Measurements from ENCODE around the gene RNF152.
"Not testable (repeated sequence)": the region's sequence is repeated elsewhere in the genome, so short reads cannot be mapped to it uniquely, and the experiment has no call there.

The RNF152 gene

GRCh38 chr18:61784834-61785233, 108.0 kb downstream of the RNF152 start:
- no peak for TF ChIP-seq CTCF (IDR thresholded peaks at IDR 0.05)
- no peak overlapping the region for H3K4me3 ChIP-seq
- no peak overlapping the region for H3K27ac ChIP-seq
- intact Hi-C loops (cut with DNase I; ENCODE audit: low total_unique reads): no loop called here
- no peaks in the 10 kb centered on the region for H3K36me3 ChIP-seq
- DNase-seq: no peak
- H3K4me1 ChIP-seq: no peaks in the 10 kb centered on the region
- H3K27me3 ChIP-seq: no peaks in the 10 kb centered on the region
- peaks cover 0 to 11% (median 0%) of the 10 kb centered on the region in 3 donors for H3K9me3 ChIP-seq

- DNase-seq: no peak
- intact Hi-C loops (cut with DNase I; ENCODE audit: low total_unique reads): no loop called here
- no peak for TF ChIP-seq CTCF (IDR thresholded peaks at IDR 0.05)
- no peaks in the 10 kb centered on the region for H3K27me3 ChIP-seq
- H3K4me3 ChIP-seq: no peak overlapping the region
- H3K36me3 ChIP-seq: no peaks in the 10 kb centered on the region
- H3K4me1 ChIP-seq: no peaks in the 10 kb centered on the region
- peaks cover 0 to 1% (median 0%) of the 10 kb centered on the region in 3 donors for H3K9me3 ChIP-seq
- H3K27ac ChIP-seq: no peak overlapping the region
These were observed 110.3 kb downstream of the RNF152 start for GRCh38 chr18:61782545-61782944.

GRCh38 chr18:61776201-61776600, 116.6 kb downstream of the RNF152 start:
- DNase-seq; intact Hi-C loops (cut with DNase I; ENCODE audit: low total_unique reads): not testable (repeated sequence)

GRCh38 chr18:61774846-61775245, 118.0 kb downstream of the RNF152 start:
- Histone ChIP-seq H3K4me3 (no peak overlapping the region), H3K27ac (no peak overlapping the region), H3K36me3 (no peaks in the 10 kb centered on the region), H3K27me3 (no peaks in the 10 kb centered on the region), H3K4me1 (peaks cover 0 to 10% (median 3%) of the 10 kb centered on the region in 4 donors), H3K9me3 (no peaks in the 10 kb centered on the region)
- no peak for TF ChIP-seq CTCF (IDR thresholded peaks at IDR 0.05)
- intact Hi-C loops (cut with DNase I; ENCODE audit: low total_unique reads): no loop called here
- DNase-seq: no peak

More at GRCh38 chr18:61776201-61776600, 116.6 kb downstream of the RNF152 start:
- not testable (repeated sequence) for H3K27ac ChIP-seq, H3K9me3 ChIP-seq, H3K4me1 ChIP-seq, H3K36me3 ChIP-seq, H3K27me3 ChIP-seq, H3K4me3 ChIP-seq

- intact Hi-C loops (cut with DNase I; ENCODE audit: low total_unique reads): no loop called here
- no peak for TF ChIP-seq CTCF (IDR thresholded peaks at IDR 0.05)
- Histone ChIP-seq H3K4me1 (peaks cover 0 to 22% (median 4%) of the 10 kb centered on the region in 4 donors), H3K27me3 (no peaks in the 10 kb centered on the region), H3K36me3 (no peaks in the 10 kb centered on the region), H3K27ac (no peak overlapping the region), H3K9me3 (no peaks in the 10 kb centered on the region), H3K4me3 (no peak overlapping the region)
- DNase-seq: no peak
These were observed 120.4 kb downstream of the RNF152 start for GRCh38 chr18:61772293-61772848.

- TF ChIP-seq CTCF (IDR thresholded peaks at IDR 0.05): no peak
- no peak for DNase-seq
- H3K27ac ChIP-seq: no peak overlapping the region
- H3K36me3 ChIP-seq: no peaks in the 10 kb centered on the region
- H3K9me3 ChIP-seq: no peaks in the 10 kb centered on the region
- H3K4me3 ChIP-seq: no peak overlapping the region
- intact Hi-C loops (cut with DNase I; ENCODE audit: low total_unique reads): no loop called here
- H3K27me3 ChIP-seq: no peaks in the 10 kb centered on the region
- peaks cover 0 to 26% (median 6%) of the 10 kb centered on the region in 4 donors for H3K4me1 ChIP-seq
These were observed 120.9 kb downstream of the RNF152 start for GRCh38 chr18:61771861-61772260.

Measured in tibial artery (tissue), 4 donors.